A549 (cell line): ENCODE data around the gene OMD.

Experiments used
- CTCF ChIP-seq: fragments of >200 bp; sonication (Bioruptor Twin); formaldehyde crosslinking; IDR thresholded peaks from 3 replicates; pipeline ENCODE4 v1.5.1; 2016
- EP300 ChIP-seq, 2 experiments: fragments of >200 bp; sonication (Bioruptor Twin); formaldehyde crosslinking; IDR thresholded peaks; 2 replicates in 1 of 2; 3 replicates in 1 of 2; pipeline ENCODE4 v1.6.1; 2016 to 2017
- ESRRA ChIP-seq: fragments of 150-350 bp; IDR thresholded peaks from 2 replicates; pipeline ENCODE4 v1.6.1; 2014; ENCODE audit warnings: mild to moderate bottlenecking, low read length, borderline replicate concordance
- MAX ChIP-seq: IDR thresholded peaks from 2 replicates; pipeline ENCODE4 v1.6.1; 2012
- POLR2A ChIP-seq: IDR thresholded peaks from 2 replicates; pipeline ENCODE4 v1.6.1; 2012; ENCODE audit warnings: mild to moderate bottlenecking, low read length
- RAD21 ChIP-seq, 2 experiments: fragments of >200 bp in 1 of 2; sonication (Bioruptor Twin) in 1 of 2; formaldehyde crosslinking in 1 of 2; IDR thresholded peaks in 1 of 2; conservative IDR thresholded peaks in 1 of 2; 2 replicates in 1 of 2; 3 replicates in 1 of 2; pipeline ENCODE4 v1.6.1; 2012 to 2018; ENCODE audit warnings: inconsistent platforms in 1 of 2
- RCOR1 ChIP-seq: fragments of 150-350 bp; IDR thresholded peaks from 2 replicates; pipeline ENCODE4 v1.6.1; 2014; ENCODE audit warnings: antibody characterized with exemption, low read length, low read depth
- REST ChIP-seq: fragments of 200-600 bp; sonication (generic); IDR thresholded peaks from 2 replicates; pipeline ENCODE4 v1.6.1; 2016; ENCODE audit warnings: antibody characterized with exemption, mild to moderate bottlenecking, moderate library complexity

GRCh38 chr9:92432350-92432749 lies 8.1 kb upstream of the OMD start:
- TF ChIP-seq CTCF (no peak), POLR2A (no peak), MAX (no peak), REST (no peak), ESRRA (no peak), RCOR1 (no peak), EP300 (IDR thresholded peaks at IDR 0.05) (no peak), RAD21 (conservative IDR thresholded peaks at IDR 0.05 in 1 of 2, IDR thresholded peaks at IDR 0.05 in 1 of 2) (no peak)
